WERI-Rb-1 (cell line): ENCODE data around the gene SMOC2.

Experiments used
- DNase-seq: peaks from one replicate; pipeline ENCODE4 v3.0.0-alpha.2; 2020
- H3K27ac ChIP-seq: fragments of 250-450 bp; sonication (Bioruptor Pico); 2 replicates; pipeline ENCODE4 v1.5.1; 2020; ENCODE audit warnings: mild to moderate bottlenecking, moderate library complexity
- H3K27me3 ChIP-seq: fragments of 250-450 bp; sonication (Bioruptor Pico); 2 replicates; pipeline ENCODE4 v1.5.1; 2021; ENCODE audit warnings: mild to moderate bottlenecking, low read depth, moderate library complexity; ENCODE audit not compliant: insufficient read depth, severe bottlenecking
- H3K36me3 ChIP-seq: fragments of 250-450 bp; sonication (Bioruptor Pico); 2 replicates; pipeline ENCODE4 v1.5.1; 2020; ENCODE audit warnings: mild to moderate bottlenecking, moderate library complexity
- H3K4me3 ChIP-seq: 2 replicates; pipeline ENCODE4 v1.5.1; 2011; ENCODE audit warnings: low read depth, mild to moderate bottlenecking, control low read depth, low read length
- H3K9me3 ChIP-seq: fragments of 250-450 bp; sonication (Bioruptor Pico); 2 replicates; pipeline ENCODE4 v1.5.1; 2021; ENCODE audit warnings: mild to moderate bottlenecking, moderate library complexity; ENCODE audit not compliant: severe bottlenecking
- CTCF ChIP-seq: IDR thresholded peaks from 2 replicates; pipeline ENCODE4 v1.5.1; 2011; ENCODE audit warnings: low read depth, mild to moderate bottlenecking, control low read depth, inconsistent platforms, low read length

SMOC2 gene

DNA sequence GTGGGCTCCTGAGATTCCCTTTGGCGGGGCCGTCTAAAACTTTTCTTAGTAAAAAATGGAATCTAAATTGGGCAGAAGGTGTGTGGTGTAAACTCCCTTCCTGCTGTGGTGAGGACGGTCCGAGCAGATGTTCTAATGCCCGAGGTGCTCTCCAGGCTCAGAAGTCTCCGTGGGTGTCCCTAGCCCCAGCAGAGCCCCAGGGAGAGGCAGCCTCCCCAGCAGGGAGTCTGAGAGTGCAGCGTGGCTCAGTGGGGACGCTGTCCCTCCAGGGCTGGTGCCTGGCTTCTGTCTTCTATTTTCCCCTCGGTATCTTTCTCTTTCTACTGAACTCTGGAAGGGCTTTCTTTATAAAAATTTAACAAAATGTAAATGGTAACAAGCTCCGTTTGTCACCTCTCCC lies 208.2 kb downstream of the SMOC2 start:
- TF ChIP-seq CTCF: no peak
- no peak overlapping the region for H3K4me3 ChIP-seq
- H3K27ac ChIP-seq: no peak overlapping the region
- no peaks in the 10 kb centered on the region for H3K36me3 ChIP-seq
- no peaks in the 10 kb centered on the region for H3K27me3 ChIP-seq
- DNase-seq: no peak
- H3K9me3 ChIP-seq: no peaks in the 10 kb centered on the region

DNA sequence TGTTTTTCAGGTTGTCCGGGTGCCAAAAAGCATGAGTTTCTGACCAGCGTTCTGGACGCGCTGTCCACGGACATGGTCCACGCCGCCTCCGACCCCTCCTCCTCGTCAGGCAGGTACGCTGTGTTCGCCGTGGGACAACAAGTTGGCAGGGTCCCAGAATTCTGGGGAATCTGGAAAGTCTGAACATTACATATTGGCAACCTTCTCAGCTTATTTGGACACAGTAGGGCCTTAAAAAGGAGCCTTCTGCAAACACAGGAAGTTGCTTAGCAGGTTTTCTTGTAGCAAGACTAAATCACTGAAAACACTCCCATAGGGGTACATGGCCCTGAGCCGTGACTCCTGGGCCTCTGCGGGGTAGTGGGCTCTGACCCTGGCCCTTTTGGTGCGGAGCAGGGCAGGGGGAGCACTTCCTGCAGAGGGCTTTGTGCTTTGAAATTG lies 209.7 kb downstream of the SMOC2 start:
- Histone ChIP-seq H3K9me3 (no peaks in the 10 kb centered on the region), H3K27ac (no peak overlapping the region), H3K36me3 (no peaks in the 10 kb centered on the region), H3K27me3 (no peaks in the 10 kb centered on the region), H3K4me3 (no peak overlapping the region)
- DNase-seq: no peak
- no peak for TF ChIP-seq CTCF

DNA sequence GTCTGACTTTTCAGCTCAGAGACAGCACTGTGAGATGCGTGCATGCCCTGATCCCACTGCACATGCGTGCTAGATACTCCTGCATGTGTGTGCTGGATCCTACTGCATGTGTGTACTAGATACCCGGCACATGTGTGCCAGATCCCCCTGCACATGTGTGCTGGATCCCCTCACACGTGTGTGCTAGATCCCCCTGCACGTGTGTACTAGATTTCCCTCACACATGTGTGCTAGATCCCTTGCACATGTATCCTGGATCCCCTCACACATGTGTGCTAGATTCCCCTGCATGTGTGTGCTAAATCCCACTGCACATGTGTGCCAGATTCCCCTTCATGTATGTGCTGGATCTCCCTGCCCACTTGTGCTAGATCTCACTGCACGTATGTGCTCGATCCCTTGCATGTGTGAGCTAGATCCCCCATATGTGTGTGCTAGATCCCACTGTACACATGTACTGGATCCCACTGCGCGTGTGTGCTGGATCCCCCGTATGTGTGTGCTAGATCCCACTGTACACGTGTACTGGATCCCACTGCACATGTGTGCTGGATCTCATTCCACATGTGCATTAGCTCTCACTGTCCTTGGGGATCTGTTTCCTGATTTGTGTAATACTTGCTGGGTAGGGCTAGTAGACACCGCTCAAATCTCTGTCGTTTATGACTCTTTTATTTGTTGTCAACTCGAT lies 214.6 kb downstream of the SMOC2 start:
- no peaks in the 10 kb centered on the region for H3K27me3 ChIP-seq
- no peak for DNase-seq
- H3K27ac ChIP-seq: no peak overlapping the region
- no peaks in the 10 kb centered on the region for H3K36me3 ChIP-seq
- no peak overlapping the region for H3K4me3 ChIP-seq
- no peak for TF ChIP-seq CTCF
- no peaks in the 10 kb centered on the region for H3K9me3 ChIP-seq

DNA sequence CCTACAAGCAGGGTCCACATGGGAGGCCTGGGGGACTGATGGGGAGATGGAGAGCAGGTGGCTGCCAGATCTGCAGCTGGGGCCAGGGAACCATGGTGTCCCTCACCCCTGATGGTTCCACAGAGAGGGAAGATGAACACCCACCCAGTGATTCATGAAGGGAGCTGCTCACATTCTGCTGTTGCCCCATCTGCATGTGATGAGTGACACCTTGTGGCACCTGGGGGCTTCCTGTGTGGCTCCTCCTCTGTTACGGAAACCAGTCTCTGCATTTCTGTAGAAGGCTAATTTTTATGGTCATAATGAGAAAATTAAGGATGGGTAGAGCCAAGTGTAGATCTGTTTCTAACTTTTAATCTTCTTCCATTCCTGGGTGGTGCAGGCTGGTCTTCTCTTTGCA lies 217.1 kb downstream of the SMOC2 start:
- Histone ChIP-seq H3K27me3 (no peaks in the 10 kb centered on the region), H3K4me3 (no peak overlapping the region), H3K9me3 (no peaks in the 10 kb centered on the region), H3K36me3 (no peaks in the 10 kb centered on the region), H3K27ac (no peak overlapping the region)
- DNase-seq: peak; percentile 50
- peak; percentile 72 for TF ChIP-seq CTCF

- TF ChIP-seq CTCF: no peak
- H3K4me3 ChIP-seq: no peak overlapping the region
- no peaks in the 10 kb centered on the region for H3K9me3 ChIP-seq
- no peak for DNase-seq
- H3K27me3 ChIP-seq: no peaks in the 10 kb centered on the region
- H3K27ac ChIP-seq: no peak overlapping the region
- no peaks in the 10 kb centered on the region for H3K36me3 ChIP-seq
Observed at GRCh38 chr6:168660400-168660945, 219.5 kb downstream of the SMOC2 start.
